HUDEP-2 (cell line): ENCODE measurements around the gene KEL.
"Not testable (repeated sequence)": the region's sequence is repeated elsewhere in the genome, so short reads cannot be mapped to it uniquely, and the experiment has no call there.

Source experiments
- DNase-seq, 76 experiments: peaks; one replicate each; lab custom pipeline; 2025; ENCODE audit not compliant: unreplicated experiment in 76 of 76; lab: John Stamatoyannopoulos, UW

The KEL gene

GRCh38 chr7:142961973-142962926 is at the start of gene KEL:
Gene KEL, minus strand, starts transcription at chr7:142962363. Its CDS starts 157 bp downstream, at chr7:142962206.
- peak in 74 of 76 experiments; percentile 37 to 92 (median 78) for DNase-seq

GRCh38 chr7:143008007-143008901 is 46.1 kb upstream of the KEL start:
- peak in 65 of 76 experiments; percentile 5 to 79 (median 50) for DNase-seq

- no peak for DNase-seq
These were observed 43.6 kb upstream of the KEL start for GRCh38 chr7:143005632-143006260.

GRCh38 chr7:143003393-143004051 is 41.4 kb upstream of the KEL start:
- DNase-seq = peak in 40 of 76 experiments; percentile 2 to 62 (median 30)

- no peak for DNase-seq
These were observed 40.7 kb upstream of the KEL start for GRCh38 chr7:143002898-143003297.

GRCh38 chr7:143002106-143002505 is 39.9 kb upstream of the KEL start:
- DNase-seq = peak in 31 of 76 experiments; percentile 4 to 62 (median 30)

- DNase-seq = no peak
These were observed 38.5 kb upstream of the KEL start for GRCh38 chr7:143000648-143001047.

GRCh38 chr7:142999793-143000192 is 37.6 kb upstream of the KEL start:
- no peak for DNase-seq

GRCh38 chr7:142998966-142999365 is 36.8 kb upstream of the KEL start:
- no peak for DNase-seq

GRCh38 chr7:142997456-142997989 is 35.4 kb upstream of the KEL start:
- peak in 2 of 76 experiments; percentile 2 to 6 for DNase-seq

GRCh38 chr7:142992427-142992826 is 30.3 kb upstream of the KEL start:
- no peak for DNase-seq

GRCh38 chr7:142984297-142984696 is 22.1 kb upstream of the KEL start:
- DNase-seq = no peak

GRCh38 chr7:142983825-142984224 is 21.7 kb upstream of the KEL start:
- peak in 10 of 76 experiments; percentile 1 to 38 (median 6) for DNase-seq

- not testable (repeated sequence) for DNase-seq
These were observed 16.2 kb upstream of the KEL start for GRCh38 chr7:142978402-142978801.

GRCh38 chr7:142974626-142975025 is 12.5 kb upstream of the KEL start:
- DNase-seq = no peak

- DNase-seq = no peak
These were observed 7.0 kb upstream of the KEL start for GRCh38 chr7:142969183-142969582.

GRCh38 chr7:142968229-142968628 is 6.1 kb upstream of the KEL start:
- DNase-seq = no peak

GRCh38 chr7:142964502-142965246 is 2.5 kb upstream of the KEL start:
- peak in 43 of 76 experiments; percentile 4 to 66 (median 29) for DNase-seq

- no peak for DNase-seq
These were observed 1.8 kb upstream of the KEL start for GRCh38 chr7:142963993-142964392.
